Fibroblast of skin of scalp (primary cell): ENCODE results near the gene INS. TPM values are rescaled to one million over a fixed set of nuclear protein-coding genes. Genes with fewer than 3 reads are reported as not detected.

Source experiments
- DNase-seq: peaks from one replicate; pipeline ENCODE4 v3.0.0-alpha.2; 2013
- polyA plus RNA-seq, 2 experiments: library from polyadenylated mRNA; unstranded; fragments of 120-200 nt; gene quantifications; one replicate each; pipeline ENCODE4 v1.2.1, GENCODE V29; 2013; ENCODE audit not compliant: insufficient read length in 2 of 2

INS gene
- polyA plus RNA-seq (2013, experiment 1 of 2; ENCODE audit: insufficient read length) = not detected
- not detected for polyA plus RNA-seq (2013, experiment 2 of 2; ENCODE audit: insufficient read length)

DNA sequence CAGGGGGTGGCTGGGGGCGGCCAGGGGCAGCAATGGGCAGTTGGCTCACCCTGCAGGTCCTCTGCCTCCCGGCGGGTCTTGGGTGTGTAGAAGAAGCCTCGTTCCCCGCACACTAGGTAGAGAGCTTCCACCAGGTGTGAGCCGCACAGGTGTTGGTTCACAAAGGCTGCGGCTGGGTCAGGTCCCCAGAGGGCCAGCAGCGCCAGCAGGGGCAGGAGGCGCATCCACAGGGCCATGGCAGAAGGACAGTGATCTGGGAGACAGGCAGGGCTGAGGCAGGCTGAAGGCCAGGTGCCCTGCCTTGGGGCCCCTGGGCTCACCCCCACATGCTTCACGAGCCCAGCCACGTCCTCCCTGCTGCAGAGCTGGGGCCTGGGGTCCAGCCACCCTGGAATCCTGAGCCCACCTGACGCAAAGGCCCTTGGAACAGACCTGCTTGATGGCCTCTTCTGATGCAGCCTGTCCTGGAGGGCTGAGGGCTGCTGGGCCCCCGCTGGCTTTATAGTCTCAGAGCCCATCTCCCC lies at the start of gene INS:
Gene INS, minus strand, starts transcription at position 474 of the 524 bp plus-strand sequence. Its CDS starts 238 bp downstream, at position 236.
- DNase-seq = no peak

DNA sequence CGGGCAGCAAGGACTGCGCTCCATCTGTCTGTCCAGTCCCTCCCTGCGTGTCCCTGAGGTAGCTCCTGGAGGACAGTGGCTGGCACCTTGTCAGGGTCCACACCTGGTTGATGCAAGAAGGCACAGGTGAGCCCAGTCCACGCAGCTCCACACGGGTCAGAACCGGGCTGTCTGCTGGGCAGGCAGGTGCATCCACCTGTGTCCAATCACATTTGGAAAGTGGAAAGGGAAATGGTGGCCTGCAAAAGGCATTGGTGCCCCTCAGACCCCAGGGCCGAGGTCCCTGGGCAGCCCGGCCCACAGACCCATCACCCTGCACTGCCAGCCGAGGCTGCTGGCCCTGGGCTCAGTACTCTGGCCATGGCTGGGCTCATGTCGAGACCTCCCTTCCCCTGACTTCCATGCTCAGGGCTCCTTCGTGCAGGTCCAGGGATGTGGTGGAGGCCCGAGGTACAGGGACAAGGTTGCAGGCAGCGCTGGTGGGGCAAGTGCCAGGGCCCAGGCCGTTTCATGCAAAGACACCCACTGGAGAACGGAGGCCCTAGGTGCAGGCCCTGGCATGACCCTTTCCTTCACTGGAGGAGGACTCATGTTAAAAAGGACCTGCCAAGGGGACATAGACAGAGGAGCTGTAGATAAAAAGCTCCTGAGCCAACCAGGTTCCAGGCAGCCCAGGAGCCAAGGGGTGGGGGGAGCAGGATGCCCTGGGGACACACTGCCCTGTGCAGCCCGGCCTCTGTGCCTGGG lies 49.5 kb upstream of the INS start:
- no peak for DNase-seq

DNA sequence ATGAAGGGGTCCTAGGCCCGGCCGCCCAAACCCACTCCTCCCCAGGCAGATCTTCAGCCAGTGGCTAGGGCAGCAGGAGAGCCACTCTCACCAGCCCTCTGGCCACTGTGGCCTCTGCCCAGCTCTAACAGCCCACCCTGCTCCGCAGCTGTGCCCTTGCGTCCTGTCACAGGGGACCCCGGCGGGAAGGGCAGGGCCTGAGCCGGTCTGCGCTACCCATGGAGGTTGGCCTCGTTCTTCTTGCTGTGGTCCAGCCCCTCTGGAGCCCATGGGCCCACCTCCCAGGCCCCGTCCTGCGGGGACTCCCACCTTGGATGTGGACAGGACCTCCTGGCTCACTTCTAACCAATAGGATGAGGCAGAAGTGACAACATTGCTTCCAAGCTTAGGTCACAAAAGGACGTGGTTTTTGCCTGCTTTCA lies 48.9 kb upstream of the INS start:
- no peak for DNase-seq

DNA sequence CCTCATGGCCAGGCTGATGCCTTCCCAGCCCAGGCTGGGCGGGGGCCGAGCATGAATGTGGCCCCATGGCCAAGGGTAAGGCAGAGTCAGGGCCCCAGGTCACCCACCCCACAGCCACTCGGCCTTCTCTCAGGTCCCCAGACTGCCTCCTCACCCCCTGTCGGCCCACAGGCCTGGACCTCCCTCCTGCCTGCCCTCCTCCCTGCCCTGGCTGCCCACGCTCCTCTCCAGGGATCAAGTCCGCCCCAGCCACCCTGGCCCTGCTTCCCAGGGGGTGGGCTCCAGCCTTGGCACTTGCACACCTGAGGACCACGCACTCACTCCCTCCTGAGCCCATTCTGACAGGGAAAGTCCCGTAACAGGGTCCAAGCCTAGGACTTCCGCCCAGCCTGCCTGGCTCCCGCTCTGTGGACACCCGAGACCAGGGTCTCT lies 48.4 kb upstream of the INS start:
- no peak for DNase-seq

DNA sequence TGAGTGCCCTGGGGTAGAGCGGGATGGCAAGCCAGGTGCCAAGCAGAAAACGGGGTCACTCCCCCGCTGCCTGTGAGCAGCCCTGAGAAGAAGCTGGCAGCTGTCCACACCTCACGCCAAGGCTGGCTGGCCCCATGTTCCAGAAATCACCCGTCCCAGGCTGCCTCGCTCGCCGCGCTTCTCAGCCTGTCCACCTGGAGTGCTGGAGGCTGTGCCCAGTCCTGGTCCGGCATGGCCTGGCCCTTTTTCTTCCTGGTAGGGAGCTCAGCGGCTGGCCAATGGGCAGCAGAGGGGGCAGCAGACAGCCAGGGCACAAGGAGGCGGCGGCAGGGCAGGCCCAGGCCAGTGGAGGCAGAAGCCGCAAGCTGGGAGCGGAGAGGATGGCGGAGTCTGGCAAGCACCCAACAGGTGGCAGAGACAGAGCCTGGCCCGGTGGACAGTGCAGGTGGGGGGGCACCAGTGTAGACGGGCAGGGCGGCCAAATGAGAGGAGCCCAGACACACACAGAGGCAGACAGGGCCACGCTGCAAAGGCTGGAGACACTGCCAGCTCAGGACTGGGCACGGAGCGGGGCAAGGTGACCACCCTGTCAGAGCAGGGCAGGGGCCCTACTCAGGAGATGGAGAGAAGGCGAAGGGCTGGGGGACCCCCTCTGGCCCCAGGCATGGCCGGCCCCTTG lies 47.8 kb upstream of the INS start:
- no peak for DNase-seq

DNA sequence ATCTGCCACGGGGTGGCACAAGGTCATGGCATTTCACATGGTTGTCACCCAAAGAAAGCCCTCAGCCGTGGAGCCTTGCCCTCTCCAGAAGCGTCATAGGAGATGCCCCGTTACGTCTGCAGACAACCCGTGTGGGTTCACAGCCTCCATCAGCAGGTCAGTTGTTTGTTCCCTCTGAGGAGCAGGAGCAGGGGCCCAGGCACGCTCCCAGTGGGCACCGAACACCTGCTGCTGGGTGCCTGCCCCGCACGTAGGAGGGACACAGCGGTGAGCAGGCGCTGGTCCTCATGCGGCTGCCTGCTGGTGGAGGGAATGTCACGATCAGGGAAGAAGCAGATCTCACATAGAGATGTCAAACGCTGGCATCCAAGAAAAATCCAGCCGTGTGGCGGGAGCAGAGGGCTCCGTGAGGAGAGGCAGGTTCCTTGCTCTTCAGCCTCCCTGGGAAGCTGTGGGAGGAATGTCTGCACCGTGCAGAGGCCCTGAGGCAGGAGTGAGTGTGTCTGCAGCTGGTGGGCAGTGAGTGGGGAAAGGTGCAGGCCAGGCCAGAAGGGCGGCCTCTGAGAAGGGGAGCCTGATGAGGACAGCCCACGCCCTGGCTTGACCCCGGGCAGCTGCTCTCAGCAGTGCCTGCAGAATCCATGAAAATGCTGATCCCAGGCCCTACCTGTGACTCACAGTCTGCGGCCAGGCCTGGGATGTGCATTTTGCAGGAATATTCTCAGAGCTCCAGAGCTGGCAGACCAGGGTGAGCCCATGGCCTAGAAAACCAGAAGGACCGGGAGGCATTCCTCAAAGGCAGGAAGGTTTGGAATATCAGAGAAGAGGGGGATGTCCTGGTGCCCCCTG lies 47.0 kb upstream of the INS start:
- no peak for DNase-seq

DNA sequence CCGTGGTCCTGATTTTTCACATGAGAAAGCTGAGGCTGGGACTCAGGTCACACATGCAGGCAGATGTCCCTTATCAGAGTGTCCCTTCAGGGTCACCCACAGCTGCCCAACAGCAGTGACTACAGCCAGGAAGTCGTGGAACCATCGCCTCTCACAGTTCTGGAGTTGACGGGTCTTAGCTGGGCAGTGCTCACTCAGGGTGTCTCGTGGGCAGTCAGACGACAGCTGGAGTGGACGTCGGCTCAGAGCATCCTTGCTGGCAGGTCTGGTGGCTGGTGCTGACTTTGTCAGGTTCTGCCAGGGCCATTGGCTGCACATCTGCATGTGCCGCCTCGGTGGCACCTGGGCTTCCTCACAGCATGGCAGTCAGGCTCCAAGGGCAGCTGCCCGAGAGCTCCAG lies 46.2 kb upstream of the INS start:
- no peak for DNase-seq

DNA sequence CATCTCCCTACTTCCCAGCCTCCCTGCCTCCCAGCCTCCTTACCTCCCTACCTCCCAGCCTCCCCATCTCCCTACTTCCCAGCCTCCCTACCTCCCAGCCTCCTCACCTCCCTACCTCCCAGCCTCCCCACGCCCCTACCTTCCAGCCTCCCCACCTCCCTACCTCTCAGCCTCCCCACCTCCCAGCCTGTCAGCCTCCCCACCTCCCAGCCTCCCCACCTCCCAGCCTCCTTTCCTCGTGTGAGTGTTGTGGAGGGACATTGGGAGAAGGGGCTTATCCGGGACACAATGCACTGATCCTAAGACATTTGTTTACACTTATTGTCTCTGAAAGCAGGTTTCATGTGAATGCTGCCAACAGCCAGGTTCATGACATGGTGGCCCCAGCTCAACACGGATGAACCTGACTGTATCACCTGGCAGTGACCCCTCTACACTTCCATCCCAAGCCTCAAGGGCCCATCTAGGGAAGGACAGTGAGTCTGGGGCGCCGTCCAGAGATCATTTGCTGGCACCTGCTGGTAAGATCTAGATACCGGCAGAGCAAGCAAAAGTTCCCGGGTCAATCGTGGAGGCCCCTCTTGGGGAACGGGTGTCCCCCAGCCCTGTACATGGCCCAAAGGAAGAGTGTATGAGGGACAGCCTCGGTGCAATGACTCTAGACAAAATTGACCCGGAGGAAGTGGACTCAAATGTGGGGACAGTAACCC lies 45.1 kb upstream of the INS start:
- DNase-seq = no peak

DNA sequence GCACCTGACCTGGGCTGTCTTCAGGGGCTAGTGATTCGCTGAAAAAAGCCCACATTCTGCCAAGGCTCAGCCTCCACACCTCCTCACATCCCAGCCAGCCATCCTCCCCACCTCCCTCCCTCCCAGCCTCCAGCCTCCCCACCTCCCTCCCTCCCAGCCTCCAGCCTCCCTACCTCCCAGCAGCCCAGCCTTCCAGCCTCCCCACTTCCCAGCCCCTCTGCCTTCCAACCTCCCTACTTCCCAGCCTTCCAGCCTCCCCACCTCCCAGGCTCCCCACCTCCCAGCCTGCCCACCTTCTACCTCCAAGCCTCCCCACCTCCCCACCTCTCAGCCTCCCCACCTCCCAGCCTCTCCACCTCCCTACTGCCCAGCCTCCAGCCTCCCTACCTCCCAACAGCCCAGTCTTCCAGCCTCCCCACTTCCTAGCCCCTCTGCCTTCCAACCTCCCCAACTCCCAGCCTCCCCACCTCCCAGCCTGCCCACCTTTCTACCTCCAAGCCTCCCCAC lies 44.3 kb upstream of the INS start:
- no peak for DNase-seq

DNA sequence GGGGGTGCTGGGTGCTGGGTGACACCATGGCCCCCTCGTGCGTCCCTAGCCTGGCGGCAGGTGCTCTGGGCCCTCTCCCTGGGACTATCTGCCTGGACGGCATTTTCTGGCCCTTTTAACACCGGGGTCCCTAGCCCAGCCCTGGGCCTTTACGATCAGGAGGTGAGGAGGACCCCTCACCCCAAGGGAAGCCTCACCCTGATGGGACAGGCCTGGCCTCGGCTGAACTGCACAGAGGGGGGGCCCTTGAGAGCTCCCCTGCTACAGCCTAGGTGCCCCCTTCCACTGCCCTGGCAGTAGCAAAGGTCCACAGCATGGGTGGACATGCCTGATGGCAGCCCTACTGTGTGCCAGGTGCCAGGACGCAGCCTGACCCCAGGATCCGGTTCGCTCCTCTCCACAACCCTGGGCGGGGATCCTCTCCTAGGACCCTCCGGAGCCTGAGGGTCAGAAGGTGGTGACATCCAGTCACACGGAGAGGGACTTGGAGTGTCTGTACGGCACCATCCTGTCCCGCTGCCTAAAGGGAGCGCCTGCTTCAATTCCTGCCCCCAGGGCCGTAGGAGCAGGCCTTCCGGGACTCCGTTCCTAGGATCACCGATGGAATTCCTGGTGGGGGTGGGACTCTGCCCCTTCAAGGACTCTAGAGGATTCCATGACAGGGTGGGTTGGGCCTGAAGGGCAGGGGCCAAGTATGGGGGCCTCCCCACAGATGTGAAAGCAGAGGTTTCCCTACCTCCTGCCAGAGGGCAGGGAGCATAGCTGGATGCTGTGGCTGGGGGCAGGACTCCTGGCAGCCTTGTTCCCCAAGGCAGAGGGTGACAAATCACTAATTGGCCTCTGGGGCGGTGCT lies 43.6 kb upstream of the INS start:
- DNase-seq = no peak

DNA sequence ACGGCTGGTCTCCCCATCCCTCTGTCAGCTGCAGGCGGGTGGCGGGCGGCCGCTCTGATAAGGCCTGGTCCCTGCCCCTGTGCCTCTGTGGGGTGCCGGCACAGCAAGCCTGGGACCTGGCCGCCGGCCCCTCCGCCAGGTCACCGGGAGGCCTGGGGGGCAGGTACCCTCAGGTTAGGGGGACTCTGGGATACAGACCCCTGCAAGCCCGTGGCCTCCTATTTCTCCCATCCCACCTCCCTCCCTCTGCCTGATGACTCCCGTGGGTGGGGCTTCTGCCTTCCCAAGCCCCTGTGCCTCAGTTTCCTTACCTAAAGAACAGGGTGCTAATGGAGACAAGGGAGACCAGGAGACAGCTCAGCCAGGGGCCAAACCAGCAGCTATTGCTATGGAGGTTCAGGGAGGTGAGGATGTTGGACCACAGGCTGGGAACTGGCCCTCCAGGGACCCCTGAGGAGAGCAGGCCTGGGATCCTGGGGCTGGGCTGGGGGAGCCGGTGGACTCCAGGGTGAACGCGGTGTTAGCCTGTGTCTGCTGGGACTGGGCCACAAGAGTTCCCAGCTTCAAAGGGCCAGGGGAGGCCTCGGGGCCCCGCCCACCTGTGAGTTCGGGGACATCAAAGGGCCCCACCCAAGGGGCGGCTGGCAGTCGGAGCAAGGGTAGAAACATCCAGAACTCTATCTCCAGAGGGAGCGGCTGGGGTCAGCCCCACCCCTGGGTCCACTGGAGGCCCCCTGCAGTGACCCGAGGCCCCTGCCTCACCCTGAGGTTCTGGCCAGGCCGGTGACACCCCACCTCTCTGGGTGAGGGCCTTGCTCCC lies 42.6 kb upstream of the INS start:
- DNase-seq = no peak

DNA sequence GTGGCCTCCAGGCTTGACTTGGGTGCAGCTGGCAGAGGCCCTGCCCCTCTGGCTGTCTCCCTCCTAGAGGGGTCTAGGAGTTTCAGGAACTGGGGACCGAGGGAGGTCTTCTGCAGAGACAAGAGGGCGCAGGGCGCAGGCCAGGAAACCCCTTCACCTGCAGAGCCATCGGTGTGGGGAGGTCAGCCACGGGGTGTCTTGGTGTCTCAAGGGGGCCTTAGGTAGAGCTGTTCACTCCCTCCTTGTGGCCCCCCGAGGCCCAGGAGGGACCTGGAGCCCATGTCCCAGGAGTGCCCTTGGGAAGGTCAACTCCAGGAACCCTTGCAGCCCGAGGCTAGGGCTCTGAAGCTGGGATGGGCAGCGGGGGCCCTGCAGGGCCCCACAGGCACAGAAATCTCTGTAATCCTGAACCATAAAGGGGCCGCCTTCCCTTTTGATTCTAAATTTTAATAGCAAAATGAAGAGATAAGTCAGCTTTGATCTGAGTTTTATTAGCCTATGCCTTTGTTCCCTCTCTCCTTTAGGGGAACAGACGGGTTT lies 42.0 kb upstream of the INS start:
- no peak for DNase-seq

DNA sequence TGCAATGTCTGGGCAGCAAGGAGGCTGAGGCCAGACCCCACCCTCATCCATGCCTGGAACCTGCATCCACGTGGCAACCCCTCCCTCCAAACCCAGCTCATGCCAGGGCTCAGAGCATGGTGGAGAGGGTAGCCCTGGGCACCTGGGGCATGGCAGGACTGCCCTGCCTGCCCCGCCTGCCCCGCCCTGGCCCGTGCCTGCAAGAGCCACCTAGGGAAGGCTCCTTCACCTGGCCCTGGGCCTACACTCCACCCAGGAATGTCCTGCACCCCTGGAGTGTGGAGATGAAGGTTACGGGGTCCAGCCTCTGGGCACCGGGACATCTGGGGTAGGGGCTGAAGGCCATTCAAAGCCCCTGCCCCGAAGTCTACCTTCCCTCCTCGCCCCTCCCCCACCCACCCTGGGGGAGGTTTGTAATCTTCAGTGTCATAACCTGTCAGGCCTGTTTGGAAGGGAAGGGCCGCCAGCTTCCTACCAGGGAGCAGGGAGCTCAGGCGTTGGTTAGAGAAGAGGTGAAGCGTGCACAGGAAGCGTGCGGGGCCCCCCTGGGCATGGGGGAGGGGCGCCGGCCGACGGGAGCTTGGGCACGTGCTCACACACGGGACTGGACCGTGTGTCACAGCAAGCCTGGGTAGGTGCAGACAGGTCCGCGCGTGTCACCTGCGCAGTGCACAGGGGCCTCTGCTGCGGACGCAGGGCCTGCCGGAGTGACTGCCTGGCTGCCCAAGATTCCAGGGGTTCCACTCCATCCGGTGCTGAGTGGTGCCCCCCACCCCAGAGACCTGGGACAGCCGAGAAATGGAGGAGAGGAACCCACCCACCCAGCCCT lies 41.3 kb upstream of the INS start:
- no peak for DNase-seq

DNA sequence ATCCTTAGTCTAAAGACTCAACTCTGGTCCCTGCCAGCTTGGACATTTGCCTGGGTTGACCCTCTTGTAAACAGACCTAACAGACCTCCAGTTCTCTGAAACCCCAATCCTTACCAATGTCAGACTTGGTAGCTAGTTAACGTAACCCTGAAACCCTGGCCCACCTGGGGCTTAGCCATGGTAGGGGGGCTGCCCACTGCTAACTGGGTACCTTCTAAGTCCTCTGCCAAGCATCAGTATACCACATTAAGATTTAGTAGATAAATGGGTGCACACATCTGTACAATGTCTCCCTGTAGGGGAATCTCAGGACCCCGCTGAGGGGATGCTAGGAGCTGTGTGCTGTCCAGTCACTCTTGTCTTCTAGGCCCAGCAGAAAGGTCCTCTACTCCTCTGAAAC lies 40.5 kb upstream of the INS start:
- no peak for DNase-seq

DNA sequence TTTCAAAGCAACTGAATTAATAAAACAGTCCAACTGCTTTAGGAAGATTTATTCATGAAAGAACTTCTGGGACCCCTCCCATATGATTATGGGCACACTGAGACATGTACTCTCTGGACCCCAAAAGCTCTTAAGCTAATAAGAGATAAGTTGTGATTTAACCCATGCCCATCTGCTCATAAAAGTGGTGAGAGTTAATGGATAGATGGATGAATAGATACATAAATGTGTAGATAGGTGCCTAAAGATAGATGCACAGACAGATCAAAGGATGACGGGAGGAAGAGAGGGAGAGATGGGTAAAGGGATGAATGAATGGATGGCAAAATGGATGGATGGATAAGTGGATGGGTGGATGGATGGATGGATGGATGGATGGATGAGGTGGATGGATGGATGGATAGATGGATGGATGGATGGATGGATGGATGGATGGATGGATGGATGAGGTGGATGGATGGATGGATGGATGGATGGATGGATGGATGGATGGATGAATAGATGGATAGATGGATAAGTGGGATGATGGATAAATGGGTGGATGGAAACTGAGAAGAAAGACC lies 40.0 kb upstream of the INS start:
- DNase-seq = no peak

DNA sequence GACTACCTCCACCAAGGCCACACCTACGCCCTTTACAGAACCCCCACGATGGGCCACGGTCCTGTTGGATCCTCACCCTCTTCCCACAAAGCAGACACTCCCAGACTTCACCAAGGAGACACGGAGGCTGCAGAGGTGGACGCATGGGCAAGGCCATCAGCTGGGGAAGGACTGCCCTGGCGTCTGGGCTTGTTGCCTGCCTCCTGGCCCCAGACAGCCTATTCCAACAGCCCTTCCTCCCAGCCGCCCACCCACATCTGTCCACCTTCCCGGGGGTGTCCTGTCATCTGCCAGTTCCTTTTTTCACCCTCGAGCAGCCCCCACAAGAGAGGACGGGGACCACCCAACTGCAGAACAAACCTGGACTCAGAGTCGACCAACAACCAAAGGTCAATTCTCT lies 39.5 kb upstream of the INS start:
- no peak for DNase-seq

DNA sequence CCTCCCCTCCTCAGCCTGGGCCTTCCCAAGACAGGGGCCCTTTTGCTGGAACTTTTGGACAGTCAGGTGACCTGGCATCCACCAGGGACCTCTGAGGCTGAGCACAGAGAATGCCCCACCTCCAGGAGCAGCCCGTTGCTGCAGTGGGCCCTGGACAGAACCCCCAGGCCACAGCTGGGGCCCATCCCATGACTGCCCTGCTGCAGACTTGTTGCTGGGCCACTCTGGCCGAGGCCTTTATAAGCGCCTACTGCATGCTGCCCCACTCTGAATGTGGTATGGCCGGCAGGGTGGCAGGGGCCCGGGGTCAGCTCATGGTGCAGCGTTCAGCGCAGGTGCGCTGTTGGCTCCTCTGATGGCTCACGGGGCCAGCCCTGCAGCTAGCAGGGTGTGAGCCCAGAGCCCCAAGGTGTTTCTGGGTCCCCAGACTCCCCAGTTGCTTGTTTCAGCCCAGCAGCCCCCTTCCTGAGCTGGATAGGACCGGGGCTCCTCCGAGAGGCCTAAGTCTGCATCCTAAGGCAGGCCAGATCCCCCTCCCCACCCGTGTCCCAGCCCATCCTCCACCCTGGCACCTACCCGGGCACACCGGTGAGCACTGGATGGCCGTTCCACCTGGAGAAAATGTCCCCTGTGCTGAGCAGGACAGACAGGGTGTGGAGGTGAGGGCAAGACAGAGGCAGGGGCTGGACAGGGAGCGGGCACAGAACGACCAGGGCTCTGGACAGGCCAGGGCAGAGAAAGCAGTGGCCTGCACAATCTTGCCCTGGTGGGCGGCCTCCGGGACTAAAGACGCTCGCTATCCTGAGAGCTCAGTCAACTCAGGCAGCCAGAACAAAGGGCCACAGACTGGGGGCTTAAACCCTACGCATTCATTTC lies 38.7 kb upstream of the INS start:
- DNase-seq = no peak
